Muscle layer of duodenum (tissue), 2 donors: ENCODE data around the gene ITGB8.

Experiments
- H3K27ac ChIP-seq: one replicate; pipeline ENCODE4 v1.7.0; 2013; ENCODE audit warnings: mild to moderate bottlenecking, low read length
- H3K27me3 ChIP-seq: one replicate; pipeline ENCODE4 v1.7.0; 2013; ENCODE audit warnings: low read depth, mild to moderate bottlenecking, control low read depth, low read length
- H3K36me3 ChIP-seq, 2 donors: one replicate each; pipeline ENCODE4 v1.7.0; 2013; ENCODE audit warnings: low read length in 2 of 2, control low read depth in 1 of 2, mild to moderate bottlenecking in 1 of 2; ENCODE audit not compliant: insufficient read depth in 2 of 2, control insufficient read depth in 1 of 2
- H3K4me1 ChIP-seq, 2 donors: one replicate each; pipeline ENCODE4 v1.7.0; 2013; ENCODE audit warnings: low read length in 2 of 2, mild to moderate bottlenecking in 2 of 2, control low read depth in 1 of 2, moderate library complexity in 1 of 2; ENCODE audit not compliant: insufficient read depth in 2 of 2, control insufficient read depth in 1 of 2
- H3K4me3 ChIP-seq, 2 donors: one replicate each; pipeline ENCODE4 v1.7.0; 2013; ENCODE audit warnings: low read length in 2 of 2, low read depth in 1 of 2, mild to moderate bottlenecking in 1 of 2
- H3K9me3 ChIP-seq, 2 donors: one replicate each; pipeline ENCODE4 v1.7.0; 2013; ENCODE audit warnings: low read length in 2 of 2, control low read depth in 1 of 2, mild to moderate bottlenecking in 1 of 2; ENCODE audit not compliant: control insufficient read depth in 1 of 2
- donor health status: healthy.

The ITGB8 gene

GRCh38 chr7:20404320-20404719 lies 73.6 kb downstream of the ITGB8 start:
- H3K27ac ChIP-seq = no peak overlapping the region
- H3K36me3 ChIP-seq = peaks cover 0 to 4% of the 10 kb centered on the region in 2 donors
- H3K27me3 ChIP-seq = no peaks in the 10 kb centered on the region
- peaks cover 19 to 22% of the 10 kb centered on the region in 2 donors for H3K4me1 ChIP-seq
- no peaks in the 10 kb centered on the region for H3K9me3 ChIP-seq
- no peak overlapping the region for H3K4me3 ChIP-seq

- H3K36me3 ChIP-seq = peaks cover 0 to 4% of the 10 kb centered on the region in 2 donors
- H3K27me3 ChIP-seq = no peaks in the 10 kb centered on the region
- no peak overlapping the region for H3K27ac ChIP-seq
- peaks cover 19 to 22% of the 10 kb centered on the region in 2 donors for H3K4me1 ChIP-seq
- no peak overlapping the region for H3K4me3 ChIP-seq
- no peaks in the 10 kb centered on the region for H3K9me3 ChIP-seq
These were observed 77.1 kb downstream of the ITGB8 start for GRCh38 chr7:20407585-20408466.

- H3K36me3 ChIP-seq = peaks cover 0 to 1% of the 10 kb centered on the region in 2 donors
- no peak overlapping the region for H3K27ac ChIP-seq
- H3K4me1 ChIP-seq = peaks cover 17 to 18% of the 10 kb centered on the region in 2 donors
- H3K27me3 ChIP-seq = no peaks in the 10 kb centered on the region
- H3K9me3 ChIP-seq = no peaks in the 10 kb centered on the region
- H3K4me3 ChIP-seq = no peak overlapping the region
These were observed 77.7 kb downstream of the ITGB8 start for GRCh38 chr7:20408467-20408826.

GRCh38 chr7:20409961-20410360 lies 79.3 kb downstream of the ITGB8 start:
- Histone ChIP-seq H3K27ac (no peak overlapping the region), H3K27me3 (no peaks in the 10 kb centered on the region), H3K4me1 (peaks cover 11 to 15% of the 10 kb centered on the region in 2 donors), H3K9me3 (no peaks in the 10 kb centered on the region), H3K36me3 (no peaks in the 10 kb centered on the region), H3K4me3 (no peak overlapping the region)

GRCh38 chr7:20411372-20411771 lies 80.7 kb downstream of the ITGB8 start:
- Histone ChIP-seq H3K27me3 (no peaks in the 10 kb centered on the region), H3K4me1 (peaks cover 11 to 15% of the 10 kb centered on the region in 2 donors), H3K27ac (no peak overlapping the region), H3K4me3 (no peak overlapping the region), H3K36me3 (no peaks in the 10 kb centered on the region), H3K9me3 (no peaks in the 10 kb centered on the region)

- no peak overlapping the region for H3K27ac ChIP-seq
- H3K4me3 ChIP-seq = no peak overlapping the region
- no peaks in the 10 kb centered on the region for H3K36me3 ChIP-seq
- no peaks in the 10 kb centered on the region for H3K27me3 ChIP-seq
- peaks cover 10 to 15% of the 10 kb centered on the region in 2 donors for H3K4me1 ChIP-seq
- no peaks in the 10 kb centered on the region for H3K9me3 ChIP-seq
These were observed 81.3 kb downstream of the ITGB8 start for GRCh38 chr7:20412032-20412431.

GRCh38 chr7:20417260-20417659 lies 86.6 kb downstream of the ITGB8 start:
- Histone ChIP-seq H3K4me3 (no peak overlapping the region), H3K27me3 (no peaks in the 10 kb centered on the region), H3K27ac (no peak overlapping the region), H3K4me1 (no peaks in the 10 kb centered on the region), H3K9me3 (no peaks in the 10 kb centered on the region), H3K36me3 (no peaks in the 10 kb centered on the region)

- no peaks in the 10 kb centered on the region for H3K9me3 ChIP-seq
- H3K36me3 ChIP-seq = no peaks in the 10 kb centered on the region
- H3K4me3 ChIP-seq = no peak overlapping the region
- H3K27ac ChIP-seq = no peak overlapping the region
- H3K4me1 ChIP-seq = no peaks in the 10 kb centered on the region
- no peaks in the 10 kb centered on the region for H3K27me3 ChIP-seq
These were observed 87.1 kb downstream of the ITGB8 start for GRCh38 chr7:20417675-20418382.

GRCh38 chr7:20424500-20424899 lies 93.8 kb downstream of the ITGB8 start:
- no peaks in the 10 kb centered on the region for H3K4me1 ChIP-seq
- H3K27me3 ChIP-seq = no peaks in the 10 kb centered on the region
- no peak overlapping the region for H3K4me3 ChIP-seq
- no peaks in the 10 kb centered on the region for H3K9me3 ChIP-seq
- H3K27ac ChIP-seq = no peak overlapping the region
- H3K36me3 ChIP-seq = no peaks in the 10 kb centered on the region

- H3K4me1 ChIP-seq = no peaks in the 10 kb centered on the region
- no peak overlapping the region for H3K4me3 ChIP-seq
- H3K27ac ChIP-seq = no peak overlapping the region
- H3K27me3 ChIP-seq = no peaks in the 10 kb centered on the region
- H3K36me3 ChIP-seq = no peaks in the 10 kb centered on the region
- no peaks in the 10 kb centered on the region for H3K9me3 ChIP-seq
These were observed 100.0 kb downstream of the ITGB8 start for GRCh38 chr7:20430664-20431063.

- Histone ChIP-seq H3K4me1 (no peaks in the 10 kb centered on the region), H3K27ac (no peak overlapping the region), H3K4me3 (no peak overlapping the region), H3K27me3 (no peaks in the 10 kb centered on the region), H3K9me3 (no peaks in the 10 kb centered on the region), H3K36me3 (no peaks in the 10 kb centered on the region)
These were observed 100.4 kb downstream of the ITGB8 start for GRCh38 chr7:20431146-20431545.
